ENCODE results near the gene RBM25. TPM values are rescaled to one million over a fixed set of nuclear protein-coding genes. Genes with fewer than 3 reads are reported as not detected.
"Not testable (repeated sequence)": the region's sequence is repeated elsewhere in the genome, so short reads cannot be mapped to it uniquely, and the experiment has no call there.

RBM25 gene
- total and polyA plus RNA-seq, 4 donors: 25.2 to 83.9 (median 68.6) TPM

GRCh38 chr14:73167727-73168126, 109.4 kb downstream of the RBM25 start:
- peaks cover 5 to 22% of the 10 kb centered on the region in 2 donors for H3K36me3 ChIP-seq (ENCODE audit: control insufficient read depth in 1 of 2, insufficient read depth in 2 of 2, low read length in 1 of 2)
- 80 to 84% methylated on average over 4 of the region's 4 CpGs for WGBS, 2 donors
- no peaks in the 10 kb centered on the region for H3K27me3 ChIP-seq (ENCODE audit: control insufficient read depth in 1 of 2, insufficient read depth in 2 of 2, low read length in 1 of 2)
- no peak overlapping the region for H3K4me3 ChIP-seq (ENCODE audit: low read length in 2 of 2)
- no peak overlapping the region for H3K27ac ChIP-seq (ENCODE audit: low read depth in 1 of 2, low read length in 2 of 2)
- intact Hi-C loops (cut with DNase I): no loop called here
- ATAC-seq (ENCODE audit: low FRiP score) (no peak), DNase-seq (no peak)
- no peaks in the 10 kb centered on the region for H3K4me1 ChIP-seq (ENCODE audit: control insufficient read depth in 1 of 2, insufficient read depth in 2 of 2, low read length in 2 of 2)
- H3K9me3 ChIP-seq (ENCODE audit: control insufficient read depth, low read length): no peaks in the 10 kb centered on the region

GRCh38 chr14:73168274-73168673, 109.9 kb downstream of the RBM25 start:
- no peak overlapping the region for H3K27ac ChIP-seq (ENCODE audit: low read depth in 1 of 2, low read length in 2 of 2)

GRCh38 chr14:73168691-73169090, 110.4 kb downstream of the RBM25 start:
- 89 to 90% methylated on average over 14 of the region's 14 CpGs for WGBS, 2 donors
- intact Hi-C loops (cut with DNase I): no loop called here
- Histone ChIP-seq H3K4me3 (ENCODE audit: low read length in 2 of 2) (no peak overlapping the region), H3K4me1 (ENCODE audit: control insufficient read depth in 1 of 2, insufficient read depth in 2 of 2, low read length in 2 of 2) (no peaks in the 10 kb centered on the region), H3K27ac (ENCODE audit: low read depth in 1 of 2, low read length in 2 of 2) (no peak overlapping the region), H3K36me3 (ENCODE audit: control insufficient read depth in 1 of 2, insufficient read depth in 2 of 2, low read length in 1 of 2) (peaks cover 5 to 23% of the 10 kb centered on the region in 2 donors), H3K27me3 (ENCODE audit: control insufficient read depth in 1 of 2, insufficient read depth in 2 of 2, low read length in 1 of 2) (no peaks in the 10 kb centered on the region), H3K9me3 (ENCODE audit: control insufficient read depth, low read length) (no peaks in the 10 kb centered on the region)
- no peak for DNase-seq
- ATAC-seq (ENCODE audit: low FRiP score): no peak

More at GRCh38 chr14:73168274-73168673, 109.9 kb downstream of the RBM25 start:
- H3K4me3 ChIP-seq (ENCODE audit: low read length in 2 of 2): no peak overlapping the region
- no peak for ATAC-seq (ENCODE audit: low FRiP score)
- DNase-seq: no peak
- 85 to 87% methylated on average over 9 of the region's 9 CpGs for WGBS, 2 donors
- H3K36me3 ChIP-seq (ENCODE audit: control insufficient read depth in 1 of 2, insufficient read depth in 2 of 2, low read length in 1 of 2): peaks cover 5 to 23% of the 10 kb centered on the region in 2 donors
- no peaks in the 10 kb centered on the region for H3K27me3 ChIP-seq (ENCODE audit: control insufficient read depth in 1 of 2, insufficient read depth in 2 of 2, low read length in 1 of 2)
- no peaks in the 10 kb centered on the region for H3K4me1 ChIP-seq (ENCODE audit: control insufficient read depth in 1 of 2, insufficient read depth in 2 of 2, low read length in 2 of 2)
- intact Hi-C loops (cut with DNase I): no loop called here
- no peaks in the 10 kb centered on the region for H3K9me3 ChIP-seq (ENCODE audit: control insufficient read depth, low read length)

GRCh38 chr14:73169855-73170254, 111.5 kb downstream of the RBM25 start:
- H3K36me3 ChIP-seq (ENCODE audit: control insufficient read depth in 1 of 2, insufficient read depth in 2 of 2, low read length in 1 of 2): peaks cover 9 to 23% of the 10 kb centered on the region in 2 donors

GRCh38 chr14:73170686-73171085, 112.4 kb downstream of the RBM25 start:
- Histone ChIP-seq H3K4me1 (ENCODE audit: control insufficient read depth in 1 of 2, insufficient read depth in 2 of 2, low read length in 2 of 2) (no peaks in the 10 kb centered on the region), H3K27ac (ENCODE audit: low read depth in 1 of 2, low read length in 2 of 2) (no peak overlapping the region), H3K9me3 (ENCODE audit: control insufficient read depth, low read length) (no peaks in the 10 kb centered on the region), H3K27me3 (ENCODE audit: control insufficient read depth in 1 of 2, insufficient read depth in 2 of 2, low read length in 1 of 2) (no peaks in the 10 kb centered on the region), H3K4me3 (ENCODE audit: low read length in 2 of 2) (no peak overlapping the region), H3K36me3 (ENCODE audit: control insufficient read depth in 1 of 2, insufficient read depth in 2 of 2, low read length in 1 of 2) (peaks cover 9 to 23% of the 10 kb centered on the region in 2 donors)
- whole genome bisulfite sequencing, 2 donors: 83 to 86% methylated on average over 11 of the region's 11 CpGs
- intact Hi-C loops (cut with DNase I): loop anchor here (10.0 kb wide), 1 partner anchor 304 kb away; no protein-coding TSS in a partner anchor
- DNase-seq: no peak
- no peak for ATAC-seq (ENCODE audit: low FRiP score)

More at GRCh38 chr14:73169855-73170254, 111.5 kb downstream of the RBM25 start:
- not testable (repeated sequence) for H3K27ac ChIP-seq (ENCODE audit: low read depth in 1 of 2, low read length in 2 of 2); H3K4me1 ChIP-seq (ENCODE audit: control insufficient read depth in 1 of 2, insufficient read depth in 2 of 2, low read length in 2 of 2); ATAC-seq (ENCODE audit: low FRiP score); H3K9me3 ChIP-seq (ENCODE audit: control insufficient read depth, low read length); H3K4me3 ChIP-seq (ENCODE audit: low read length in 2 of 2); DNase-seq; H3K27me3 ChIP-seq (ENCODE audit: control insufficient read depth in 1 of 2, insufficient read depth in 2 of 2, low read length in 1 of 2)
- WGBS, 2 donors: 87% methylated on average over 6 of the region's 6 CpGs
- intact Hi-C loops (cut with DNase I): loop anchor here (10.0 kb wide), 1 partner anchor 305 kb away; no protein-coding TSS in a partner anchor

GRCh38 chr14:73172500-73172899, 114.2 kb downstream of the RBM25 start:
- intact Hi-C loops (cut with DNase I): loop anchor here (10.0 kb wide), 1 partner anchor 302 kb away; no protein-coding TSS in a partner anchor
- ATAC-seq (ENCODE audit: low FRiP score) (no peak), DNase-seq (no peak)
- H3K9me3 ChIP-seq (ENCODE audit: control insufficient read depth, low read length): no peaks in the 10 kb centered on the region
- 76 to 86% methylated on average over 3 of the region's 3 CpGs for WGBS, 2 donors
- peaks cover 9 to 18% of the 10 kb centered on the region in 2 donors for H3K36me3 ChIP-seq (ENCODE audit: control insufficient read depth in 1 of 2, insufficient read depth in 2 of 2, low read length in 1 of 2)
- H3K27me3 ChIP-seq (ENCODE audit: control insufficient read depth in 1 of 2, insufficient read depth in 2 of 2, low read length in 1 of 2): no peaks in the 10 kb centered on the region
- H3K27ac ChIP-seq (ENCODE audit: low read depth in 1 of 2, low read length in 2 of 2): no peak overlapping the region
- no peaks in the 10 kb centered on the region for H3K4me1 ChIP-seq (ENCODE audit: control insufficient read depth in 1 of 2, insufficient read depth in 2 of 2, low read length in 2 of 2)
- no peak overlapping the region for H3K4me3 ChIP-seq (ENCODE audit: low read length in 2 of 2)

- no peak for ATAC-seq (ENCODE audit: low FRiP score)
- no peak for DNase-seq
- no peak overlapping the region for H3K4me3 ChIP-seq (ENCODE audit: low read length in 2 of 2)
- 47 to 54% methylated on average over 3 of the region's 3 CpGs for WGBS, 2 donors
- no peaks in the 10 kb centered on the region for H3K27me3 ChIP-seq (ENCODE audit: control insufficient read depth in 1 of 2, insufficient read depth in 2 of 2, low read length in 1 of 2)
- intact Hi-C loops (cut with DNase I): loop anchor here (10.0 kb wide), 1 partner anchor 302 kb away; no protein-coding TSS in a partner anchor
- peaks cover 9 to 17% of the 10 kb centered on the region in 2 donors for H3K36me3 ChIP-seq (ENCODE audit: control insufficient read depth in 1 of 2, insufficient read depth in 2 of 2, low read length in 1 of 2)
- no peak overlapping the region for H3K27ac ChIP-seq (ENCODE audit: low read depth in 1 of 2, low read length in 2 of 2)
- H3K4me1 ChIP-seq (ENCODE audit: control insufficient read depth in 1 of 2, insufficient read depth in 2 of 2, low read length in 2 of 2): no peaks in the 10 kb centered on the region
- H3K9me3 ChIP-seq (ENCODE audit: control insufficient read depth, low read length): no peaks in the 10 kb centered on the region
These were observed 114.9 kb downstream of the RBM25 start for GRCh38 chr14:73173092-73173735.

Data from aorta (tissue), 5 donors.